SU-DHL-6 (cell line): ENCODE data around the gene HIVEP2.

Experiments used
- EZH2phosphoT487 ChIP-seq: fragments of 200-600 bp; sonication (generic), shearing (Covaris generic); conservative IDR thresholded peaks from 2 replicates; pipeline ENCODE4 v1.6.1; 2018; ENCODE audit warnings: mild to moderate bottlenecking, antibody characterized with exemption, low read length, moderate library complexity, mixed read lengths
- TF ChIP-seq, protein P1 (sequence below): fragments of 200-600 bp; sonication (generic); IDR thresholded peaks from one replicate; pipeline ENCODE4 v1.5.1; 2017; ENCODE audit warnings: antibody characterized with exemption, mild to moderate bottlenecking, low read length, moderate library complexity; ENCODE audit not compliant: insufficient read depth, poor library complexity, severe bottlenecking

DNA sequence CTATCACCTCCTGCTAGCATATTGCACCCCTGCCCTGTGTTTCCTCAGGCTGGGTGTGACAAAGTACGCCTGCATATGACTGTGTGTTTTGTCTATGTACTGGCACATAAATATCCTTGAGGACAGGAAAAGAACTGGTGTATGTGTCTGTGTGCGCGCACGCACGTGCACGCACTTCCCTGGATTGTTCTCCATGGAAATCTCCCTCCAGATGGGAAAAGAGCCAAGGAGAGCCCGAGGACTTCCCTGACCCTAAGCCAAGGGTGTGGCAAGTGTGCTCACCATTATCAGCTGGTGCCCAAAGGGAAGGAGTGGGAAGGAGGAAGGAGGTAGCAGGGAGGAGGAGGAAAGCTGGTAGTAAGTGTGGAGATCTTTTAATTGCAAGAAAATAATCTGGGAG lies 117.6 kb downstream of the HIVEP2 start:
- TF ChIP-seq, protein P1, sequence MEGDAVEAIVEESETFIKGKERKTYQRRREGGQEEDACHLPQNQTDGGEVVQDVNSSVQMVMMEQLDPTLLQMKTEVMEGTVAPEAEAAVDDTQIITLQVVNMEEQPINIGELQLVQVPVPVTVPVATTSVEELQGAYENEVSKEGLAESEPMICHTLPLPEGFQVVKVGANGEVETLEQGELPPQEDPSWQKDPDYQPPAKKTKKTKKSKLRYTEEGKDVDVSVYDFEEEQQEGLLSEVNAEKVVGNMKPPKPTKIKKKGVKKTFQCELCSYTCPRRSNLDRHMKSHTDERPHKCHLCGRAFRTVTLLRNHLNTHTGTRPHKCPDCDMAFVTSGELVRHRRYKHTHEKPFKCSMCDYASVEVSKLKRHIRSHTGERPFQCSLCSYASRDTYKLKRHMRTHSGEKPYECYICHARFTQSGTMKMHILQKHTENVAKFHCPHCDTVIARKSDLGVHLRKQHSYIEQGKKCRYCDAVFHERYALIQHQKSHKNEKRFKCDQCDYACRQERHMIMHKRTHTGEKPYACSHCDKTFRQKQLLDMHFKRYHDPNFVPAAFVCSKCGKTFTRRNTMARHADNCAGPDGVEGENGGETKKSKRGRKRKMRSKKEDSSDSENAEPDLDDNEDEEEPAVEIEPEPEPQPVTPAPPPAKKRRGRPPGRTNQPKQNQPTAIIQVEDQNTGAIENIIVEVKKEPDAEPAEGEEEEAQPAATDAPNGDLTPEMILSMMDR, result no peak
- TF ChIP-seq EZH2phosphoT487, result no peak
